ENCODE measurements around the gene COPZ2. TPM values are rescaled to one million over a fixed set of nuclear protein-coding genes. Genes with fewer than 3 reads are reported as not detected.

The COPZ2 gene
- total and polyA plus RNA-seq, 9 of the 15 experiments (the other 6 are each of a cell fraction or from before 2014, with no cell fraction given) = 0.22 to 0.49 TPM; not detected in 7

DNA sequence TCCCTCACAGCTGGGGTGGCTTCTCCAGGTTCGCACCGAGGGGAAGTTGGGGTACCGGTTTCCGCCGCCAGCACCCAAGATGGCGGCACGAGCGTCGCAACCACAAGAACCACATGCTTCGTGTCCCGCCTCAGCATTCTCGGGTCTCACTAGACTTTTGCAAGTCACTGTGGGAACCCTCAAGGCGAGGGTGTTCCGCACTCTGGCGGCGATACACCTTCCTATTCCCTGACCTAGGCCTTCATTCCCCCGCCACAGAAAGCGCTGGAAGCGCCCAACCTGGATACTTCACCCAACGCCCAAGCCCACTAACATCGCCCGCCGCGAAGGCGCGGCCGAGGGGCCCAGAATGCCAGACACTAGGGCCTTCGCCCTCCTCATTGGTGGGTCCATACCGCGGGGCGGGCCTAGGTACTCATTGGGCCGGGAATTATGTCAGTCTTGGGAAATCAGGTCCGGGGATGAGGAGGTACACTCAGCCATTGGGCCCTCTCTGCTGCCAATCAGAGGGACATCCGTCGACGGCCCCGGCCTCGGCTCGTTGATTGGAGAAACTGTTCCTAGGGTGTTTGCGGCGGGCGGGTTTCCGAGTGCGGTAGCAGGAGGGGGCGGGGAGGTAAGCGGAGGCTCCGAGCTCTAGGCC is 10.3 kb upstream of the COPZ2 start, which contains the start of gene NFE2L1 (continued):
- no peak for TF ChIP-seq PTTG1 (tag; IDR thresholded peaks at IDR 0.05; ENCODE audit: low read depth)
- peak; percentile 82 for TF ChIP-seq CHD2 (IDR thresholded peaks at IDR 0.05; ENCODE audit: low read depth, low read length)
- TF ChIP-seq ZNF212 (CRISPR knock-in tag; IDR thresholded peaks at IDR 0.05) = 0 out of 2 replicates have a peak, but pooled peaks have one; percentile 67
- peak; percentile 71 for TF ChIP-seq SMAD1 (IDR thresholded peaks at IDR 0.05; ENCODE audit: low read depth, low read length, partially characterized antibody)
- TF ChIP-seq JUN (IDR thresholded peaks at IDR 0.05; ENCODE audit: borderline replicate concordance, low read depth, low read length) = peak; percentile 5; the same call in 1 of the 2 replicates
- TF ChIP-seq JUN (CRISPR knock-in tag; IDR thresholded peaks at IDR 0.05; ENCODE audit: borderline replicate concordance) = no peak
- peak; percentile 65; the same call in 1 of the 2 replicates for TF ChIP-seq TSHZ1 (CRISPR knock-in tag; IDR thresholded peaks at IDR 0.05)
- TF ChIP-seq GABPB2 (CRISPR knock-in tag; conservative IDR thresholded peaks at IDR 0.05) = no peak
- TF ChIP-seq TRIM24 (IDR thresholded peaks at IDR 0.05) = peak in 1 of 2 experiments; percentile 57; a peak in 1 of 4 replicates
- TF ChIP-seq ATF1 (CRISPR knock-in tag; IDR thresholded peaks at IDR 0.05) = no peak
- TF ChIP-seq ATF1 (tag; IDR thresholded peaks at IDR 0.05) = peak; percentile 96
- TF ChIP-seq PHB2 (IDR thresholded peaks at IDR 0.05; ENCODE audit: low read depth) = no peak
- TF ChIP-seq, protein P1, sequence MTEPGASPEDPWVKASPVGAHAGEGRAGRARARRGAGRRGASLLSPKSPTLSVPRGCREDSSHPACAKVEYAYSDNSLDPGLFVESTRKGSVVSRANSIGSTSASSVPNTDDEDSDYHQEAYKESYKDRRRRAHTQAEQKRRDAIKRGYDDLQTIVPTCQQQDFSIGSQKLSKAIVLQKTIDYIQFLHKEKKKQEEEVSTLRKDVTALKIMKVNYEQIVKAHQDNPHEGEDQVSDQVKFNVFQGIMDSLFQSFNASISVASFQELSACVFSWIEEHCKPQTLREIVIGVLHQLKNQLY (CRISPR knock-in tag; conservative IDR thresholded peaks at IDR 0.05) = 0 out of 4 replicates have a peak, but pooled peaks have one; percentile 33 to 60
- no peak for TF ChIP-seq ZNF282 (CRISPR knock-in tag; IDR thresholded peaks at IDR 0.05)
- TF ChIP-seq, protein P2, sequence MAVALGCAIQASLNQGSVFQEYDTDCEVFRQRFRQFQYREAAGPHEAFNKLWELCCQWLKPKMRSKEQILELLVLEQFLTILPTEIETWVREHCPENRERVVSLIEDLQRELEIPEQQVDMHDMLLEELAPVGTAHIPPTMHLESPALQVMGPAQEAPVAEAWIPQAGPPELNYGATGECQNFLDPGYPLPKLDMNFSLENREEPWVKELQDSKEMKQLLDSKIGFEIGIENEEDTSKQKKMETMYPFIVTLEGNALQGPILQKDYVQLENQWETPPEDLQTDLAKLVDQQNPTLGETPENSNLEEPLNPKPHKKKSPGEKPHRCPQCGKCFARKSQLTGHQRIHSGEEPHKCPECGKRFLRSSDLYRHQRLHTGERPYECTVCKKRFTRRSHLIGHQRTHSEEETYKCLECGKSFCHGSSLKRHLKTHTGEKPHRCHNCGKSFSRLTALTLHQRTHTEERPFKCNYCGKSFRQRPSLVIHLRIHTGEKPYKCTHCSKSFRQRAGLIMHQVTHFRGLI (CRISPR knock-in tag; IDR thresholded peaks at IDR 0.05) = peak; percentile 65; the same call in 1 of the 2 replicates
- TF ChIP-seq MEF2D (tag; conservative IDR thresholded peaks at IDR 0.05; ENCODE audit: low read depth) = peak; percentile 53; the same call in 1 of the 2 replicates
- TF ChIP-seq SMARCA4 (IDR thresholded peaks at IDR 0.05) = no peak
- TF ChIP-seq ARNT (IDR thresholded peaks at IDR 0.05) = peak; percentile 23 to 94; a peak in 3 of 4 replicates
- no peak for TF ChIP-seq SAFB (IDR thresholded peaks at IDR 0.05; ENCODE audit: borderline replicate concordance, low read depth, low read length)
- TF ChIP-seq ZFX (CRISPR knock-in tag; IDR thresholded peaks at IDR 0.05) = peak; percentile 98
- TF ChIP-seq CAMTA2 (CRISPR knock-in tag; conservative IDR thresholded peaks at IDR 0.05) = no peak
- TF ChIP-seq NFE2 (IDR thresholded peaks at IDR 0.05; ENCODE audit: low read depth) = peak; percentile 93
- no peak for TF ChIP-seq SETDB1 (IDR thresholded peaks at IDR 0.05; ENCODE audit: low read length)
- TF ChIP-seq ZNF79 (CRISPR knock-in tag; IDR thresholded peaks at IDR 0.05; ENCODE audit: low read depth) = no peak
- TF ChIP-seq SMAD3 (CRISPR knock-in tag; conservative IDR thresholded peaks at IDR 0.05) = peak; percentile 74; the same call in 1 of the 2 replicates
- peak; percentile 75; the same call in 1 of the 2 replicates for TF ChIP-seq HIVEP1 (CRISPR knock-in tag; IDR thresholded peaks at IDR 0.05)
- TF ChIP-seq SMARCA5 (IDR thresholded peaks at IDR 0.05) = no peak

All from K562 (cell line).